ENCODE measurements around the gene MIGA2.

Gene MIGA2

DNA sequence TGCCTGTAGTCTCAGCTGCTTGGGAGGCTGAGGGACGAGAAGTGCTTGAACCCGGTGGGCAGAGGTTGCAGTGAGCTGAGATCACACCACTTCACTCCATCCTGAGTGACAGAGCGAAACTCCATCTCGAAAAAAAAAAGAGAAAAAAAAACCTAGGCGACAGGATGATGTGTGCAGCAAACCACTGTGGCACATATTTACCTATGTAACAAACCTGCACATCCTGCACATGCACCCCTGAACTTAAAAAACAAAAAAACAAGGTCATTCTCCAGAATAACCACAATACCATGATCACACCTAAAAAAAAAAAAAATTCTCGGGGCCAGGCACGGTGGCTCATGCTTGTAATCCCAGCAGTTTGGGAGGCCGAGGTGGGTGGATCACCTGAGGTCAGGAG is 37.0 kb downstream of the MIGA2 start:
- no peaks in the 10 kb centered on the region for H3K27me3 ChIP-seq (ENCODE audit: control insufficient read depth, insufficient read depth, low read length)
- no peak overlapping the region for H2AFZ ChIP-seq
- no peaks in the 10 kb centered on the region for H3K79me2 ChIP-seq
- no peaks in the 10 kb centered on the region for H3K36me3 ChIP-seq (ENCODE audit: control insufficient read depth, insufficient read depth, low read length)
- no peak overlapping the region for H3K27ac ChIP-seq
- no peak overlapping the region for H3K4me2 ChIP-seq (ENCODE audit: low read length)
- H3K4me3 ChIP-seq (ENCODE audit: low read depth, low read length): no peak overlapping the region
- no peak overlapping the region for H3K9ac ChIP-seq
- TF ChIP-seq, protein P1, sequence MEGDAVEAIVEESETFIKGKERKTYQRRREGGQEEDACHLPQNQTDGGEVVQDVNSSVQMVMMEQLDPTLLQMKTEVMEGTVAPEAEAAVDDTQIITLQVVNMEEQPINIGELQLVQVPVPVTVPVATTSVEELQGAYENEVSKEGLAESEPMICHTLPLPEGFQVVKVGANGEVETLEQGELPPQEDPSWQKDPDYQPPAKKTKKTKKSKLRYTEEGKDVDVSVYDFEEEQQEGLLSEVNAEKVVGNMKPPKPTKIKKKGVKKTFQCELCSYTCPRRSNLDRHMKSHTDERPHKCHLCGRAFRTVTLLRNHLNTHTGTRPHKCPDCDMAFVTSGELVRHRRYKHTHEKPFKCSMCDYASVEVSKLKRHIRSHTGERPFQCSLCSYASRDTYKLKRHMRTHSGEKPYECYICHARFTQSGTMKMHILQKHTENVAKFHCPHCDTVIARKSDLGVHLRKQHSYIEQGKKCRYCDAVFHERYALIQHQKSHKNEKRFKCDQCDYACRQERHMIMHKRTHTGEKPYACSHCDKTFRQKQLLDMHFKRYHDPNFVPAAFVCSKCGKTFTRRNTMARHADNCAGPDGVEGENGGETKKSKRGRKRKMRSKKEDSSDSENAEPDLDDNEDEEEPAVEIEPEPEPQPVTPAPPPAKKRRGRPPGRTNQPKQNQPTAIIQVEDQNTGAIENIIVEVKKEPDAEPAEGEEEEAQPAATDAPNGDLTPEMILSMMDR (IDR thresholded peaks at IDR 0.05): no peak
- no peaks in the 10 kb centered on the region for H3K9me3 ChIP-seq (ENCODE audit: control insufficient read depth, low read length)
- H3K4me1 ChIP-seq: no peaks in the 10 kb centered on the region

DNA sequence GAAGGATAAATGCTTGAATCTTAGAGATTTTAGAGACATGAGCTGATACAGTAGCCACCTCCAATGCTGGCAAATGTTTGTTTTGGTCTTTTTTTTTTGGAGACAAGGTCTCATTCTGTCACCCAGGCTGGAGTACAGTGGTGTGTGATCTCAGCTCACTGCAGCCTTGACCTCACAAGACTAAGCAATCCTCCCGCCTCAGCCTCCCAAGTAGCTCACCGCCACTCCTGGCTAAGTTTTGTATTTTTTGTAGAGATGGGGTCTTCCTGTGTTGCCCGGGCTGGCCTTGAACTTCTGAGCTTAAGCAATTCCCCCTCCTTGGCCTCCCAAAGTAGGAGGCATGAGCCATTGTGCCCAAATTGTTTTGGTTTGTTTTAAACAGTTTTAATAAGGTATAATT is 37.7 kb downstream of the MIGA2 start:
- Histone ChIP-seq H3K4me2 (ENCODE audit: low read length) (no peak overlapping the region), H3K79me2 (no peaks in the 10 kb centered on the region), H3K4me1 (no peaks in the 10 kb centered on the region), H3K27me3 (ENCODE audit: control insufficient read depth, insufficient read depth, low read length) (no peaks in the 10 kb centered on the region), H3K27ac (no peak overlapping the region), H3K4me3 (ENCODE audit: low read depth, low read length) (no peak overlapping the region), H3K9me3 (ENCODE audit: control insufficient read depth, low read length) (no peaks in the 10 kb centered on the region), H3K36me3 (ENCODE audit: control insufficient read depth, insufficient read depth, low read length) (no peaks in the 10 kb centered on the region), H2AFZ (no peak overlapping the region), H3K9ac (no peak overlapping the region)
- TF ChIP-seq, protein P1 (IDR thresholded peaks at IDR 0.05): no peak

DNA sequence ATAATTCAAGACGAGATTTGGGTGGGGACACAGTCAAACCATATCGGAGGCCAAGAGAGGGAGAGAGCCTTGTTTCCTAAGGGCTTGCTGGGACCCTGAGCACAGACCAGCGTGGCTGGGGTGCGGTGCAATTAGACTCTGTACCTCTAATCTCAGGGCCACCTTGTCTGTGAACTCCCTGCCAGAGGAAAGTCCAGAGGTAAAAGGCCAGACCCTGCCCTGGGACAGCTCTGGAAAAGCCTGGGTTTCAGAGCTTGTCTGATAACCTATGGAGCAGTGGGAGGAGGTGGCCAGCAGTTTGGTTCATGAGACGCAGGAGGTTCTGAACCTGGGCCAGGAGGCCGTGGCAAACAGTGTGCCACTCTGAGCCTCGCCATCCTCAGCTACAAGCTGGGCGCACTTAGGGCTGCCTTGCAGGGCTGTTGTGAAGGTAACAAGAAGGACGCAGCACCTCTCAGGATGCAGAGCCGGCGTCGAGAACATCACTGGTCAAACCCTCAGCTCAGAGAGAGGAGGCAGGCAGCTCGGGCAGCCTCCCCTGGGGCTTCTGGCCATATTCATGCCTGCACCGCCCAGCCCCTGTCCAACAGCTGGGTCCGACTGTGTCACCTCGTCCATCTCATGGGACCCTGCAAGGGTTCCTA is 39.7 kb downstream of the MIGA2 start:
- H3K4me1 ChIP-seq: no peaks in the 10 kb centered on the region
- no peak overlapping the region for H2AFZ ChIP-seq
- no peaks in the 10 kb centered on the region for H3K79me2 ChIP-seq
- TF ChIP-seq, protein P1 (IDR thresholded peaks at IDR 0.05): no peak
- H3K9me3 ChIP-seq (ENCODE audit: control insufficient read depth, low read length): no peaks in the 10 kb centered on the region
- H3K27ac ChIP-seq: no peak overlapping the region
- H3K4me3 ChIP-seq (ENCODE audit: low read depth, low read length): no peak overlapping the region
- H3K27me3 ChIP-seq (ENCODE audit: control insufficient read depth, insufficient read depth, low read length): no peaks in the 10 kb centered on the region
- no peak overlapping the region for H3K4me2 ChIP-seq (ENCODE audit: low read length)
- no peak overlapping the region for H3K9ac ChIP-seq
- no peaks in the 10 kb centered on the region for H3K36me3 ChIP-seq (ENCODE audit: control insufficient read depth, insufficient read depth, low read length)

DNA sequence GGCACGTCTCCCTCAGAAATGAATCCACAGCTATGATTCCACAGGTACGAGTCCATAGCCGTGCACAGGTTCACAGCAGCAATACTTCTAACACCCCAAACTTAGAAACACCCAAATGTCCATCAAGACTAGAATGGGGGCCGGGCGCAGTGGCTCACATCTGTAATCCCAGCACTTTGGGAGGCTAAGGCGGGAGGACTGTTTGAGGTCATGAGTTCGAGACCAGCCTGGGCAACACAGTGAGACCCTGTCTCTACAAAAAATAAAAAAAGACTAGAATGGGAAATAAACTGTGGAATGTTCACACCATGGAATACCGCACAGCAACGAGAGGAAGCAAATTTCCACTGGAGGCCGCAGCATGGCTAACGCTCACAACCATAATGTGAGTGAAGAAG is 40.2 kb downstream of the MIGA2 start:
- Histone ChIP-seq H3K27ac (no peak overlapping the region), H2AFZ (no peak overlapping the region), H3K4me2 (ENCODE audit: low read length) (no peak overlapping the region), H3K27me3 (ENCODE audit: control insufficient read depth, insufficient read depth, low read length) (no peaks in the 10 kb centered on the region), H3K9me3 (ENCODE audit: control insufficient read depth, low read length) (no peaks in the 10 kb centered on the region), H3K36me3 (ENCODE audit: control insufficient read depth, insufficient read depth, low read length) (no peaks in the 10 kb centered on the region), H3K4me3 (ENCODE audit: low read depth, low read length) (no peak overlapping the region), H3K79me2 (no peaks in the 10 kb centered on the region), H3K4me1 (peaks cover 1% of the 10 kb centered on the region), H3K9ac (no peak overlapping the region)
- TF ChIP-seq, protein P1 (IDR thresholded peaks at IDR 0.05): no peak

DNA sequence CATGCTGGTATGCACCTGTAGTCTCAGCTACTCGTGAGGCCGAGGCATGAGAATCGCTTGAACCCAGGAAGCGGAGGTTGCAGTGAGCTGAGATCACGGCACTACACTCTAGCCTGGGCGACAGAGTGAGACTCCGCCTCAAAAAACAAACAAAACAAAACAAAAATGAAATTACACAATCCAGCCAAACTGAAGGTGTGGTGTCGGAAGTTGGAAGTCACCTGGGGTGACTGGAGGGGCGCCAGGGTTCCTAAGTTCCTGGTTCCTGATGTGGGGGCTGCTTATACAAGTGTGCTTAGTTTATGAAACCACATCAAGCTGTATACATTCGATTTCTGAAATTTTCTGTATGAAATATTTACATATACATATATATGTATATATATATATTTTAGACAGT is 40.8 kb downstream of the MIGA2 start:
- H3K4me3 ChIP-seq (ENCODE audit: low read depth, low read length): no peak overlapping the region
- no peaks in the 10 kb centered on the region for H3K36me3 ChIP-seq (ENCODE audit: control insufficient read depth, insufficient read depth, low read length)
- peaks cover 3% of the 10 kb centered on the region for H3K79me2 ChIP-seq
- H3K27ac ChIP-seq: no peak overlapping the region
- TF ChIP-seq, protein P1 (IDR thresholded peaks at IDR 0.05): no peak
- H3K4me2 ChIP-seq (ENCODE audit: low read length): no peak overlapping the region
- H3K4me1 ChIP-seq: peaks cover 4% of the 10 kb centered on the region
- H3K27me3 ChIP-seq (ENCODE audit: control insufficient read depth, insufficient read depth, low read length): no peaks in the 10 kb centered on the region
- H3K9ac ChIP-seq: no peak overlapping the region
- H3K9me3 ChIP-seq (ENCODE audit: control insufficient read depth, low read length): no peaks in the 10 kb centered on the region
- no peak overlapping the region for H2AFZ ChIP-seq
